GM12865 (cell line): ENCODE data around the gene TMEM91.
A peak's percentile ranks its signal among the peaks of the same experiment; 100 is the strongest.

Experiments used
- DNase-seq: peaks from one replicate; pipeline ENCODE4 v3.0.0; 2010; ENCODE audit warnings: low read depth
- H3K4me3 ChIP-seq: 2 replicates; pipeline ENCODE4 v1.5.1; 2011; ENCODE audit warnings: mild to moderate bottlenecking, low read depth, low read length, control low read depth
- CTCF ChIP-seq: IDR thresholded peaks from 2 replicates; pipeline ENCODE4 v1.5.1; 2011; ENCODE audit warnings: low read length, control low read depth, low read depth, inconsistent platforms; ENCODE audit not compliant: insufficient read depth; ENCODE audit errors: missing control alignments

Gene TMEM91

GRCh38 chr19:41353466-41354342, 22.6 kb upstream of the TMEM91 start, which contains the start of gene TGFB1:
TGFB1 (minus strand) TSS chr19:41353922; CDS start chr19:41353044, 878 bp downstream.
- DNase-seq = peak; percentile 96
- TF ChIP-seq CTCF = peak; percentile 88
- H3K4me3 ChIP-seq = peak within 1 kb of the TSS; percentile 96

- H3K4me3 ChIP-seq = peak overlapping the region; percentile 96
- no peak for TF ChIP-seq CTCF
- DNase-seq = no peak
These were observed 21.9 kb upstream of the TMEM91 start for GRCh38 chr19:41354343-41354953.

- no peak for DNase-seq
- no peak for TF ChIP-seq CTCF
- H3K4me3 ChIP-seq = no peak overlapping the region
These were observed 21.3 kb upstream of the TMEM91 start for GRCh38 chr19:41355035-41355434.

- no peak for TF ChIP-seq CTCF
- H3K4me3 ChIP-seq = no peak overlapping the region
- DNase-seq = no peak
These were observed 20.5 kb upstream of the TMEM91 start for GRCh38 chr19:41355802-41356201.

GRCh38 chr19:41356984-41357739, 19.2 kb upstream of the TMEM91 start:
- no peak for DNase-seq
- no peak for TF ChIP-seq CTCF
- H3K4me3 ChIP-seq = no peak overlapping the region

GRCh38 chr19:41357746-41358145, 18.6 kb upstream of the TMEM91 start:
- H3K4me3 ChIP-seq = no peak overlapping the region
- no peak for TF ChIP-seq CTCF
- no peak for DNase-seq
